ENCODE results near the gene THRA. TPM values are rescaled to one million over a fixed set of nuclear protein-coding genes. Genes with fewer than 3 reads are reported as not detected.

THRA gene
- polyA plus RNA-seq, 1 donor = 48.2 TPM

GRCh38 chr17:40097931-40098845, 35.4 kb downstream of the THRA start:
- DNase-seq = no peak

DNA sequence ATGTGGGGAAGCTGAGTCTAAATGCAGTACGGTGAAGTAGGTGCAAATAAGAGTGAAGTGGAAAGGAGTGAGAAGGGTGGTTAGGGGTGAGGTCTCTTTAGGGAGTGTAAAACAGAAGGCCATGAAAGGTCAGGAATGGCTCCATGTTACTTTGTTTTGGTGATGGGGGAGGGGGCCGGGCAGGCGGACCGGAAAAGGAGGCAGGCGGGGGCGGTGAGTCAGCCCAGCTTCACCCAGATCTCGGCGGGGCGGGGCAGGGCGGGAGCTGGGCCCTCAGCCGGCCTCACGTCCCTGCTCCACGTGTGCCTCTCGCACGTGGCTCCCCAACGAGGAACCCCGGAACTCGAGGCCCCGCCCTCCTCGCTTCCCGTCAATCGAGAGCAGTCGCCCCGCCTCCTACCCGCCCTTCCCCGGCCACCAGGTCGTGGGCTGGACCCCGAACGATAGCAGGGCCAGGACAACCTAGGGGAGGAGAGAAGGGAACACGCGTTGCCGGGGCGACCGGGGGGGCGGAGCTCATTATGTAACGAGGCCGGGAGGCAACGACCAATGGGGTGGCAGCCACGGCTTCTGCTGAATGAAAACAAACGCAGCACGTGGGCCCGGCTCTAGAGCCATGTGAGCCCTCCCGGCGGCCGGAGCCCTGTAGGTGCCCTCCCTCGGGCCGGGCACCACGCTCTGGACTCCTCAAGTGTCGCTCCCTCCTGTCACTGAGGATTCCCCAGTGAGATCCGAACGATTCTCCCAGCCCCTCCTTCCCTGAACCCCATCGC, 36.3 kb downstream of the THRA start:
- peak; percentile 87 for DNase-seq

DNA sequence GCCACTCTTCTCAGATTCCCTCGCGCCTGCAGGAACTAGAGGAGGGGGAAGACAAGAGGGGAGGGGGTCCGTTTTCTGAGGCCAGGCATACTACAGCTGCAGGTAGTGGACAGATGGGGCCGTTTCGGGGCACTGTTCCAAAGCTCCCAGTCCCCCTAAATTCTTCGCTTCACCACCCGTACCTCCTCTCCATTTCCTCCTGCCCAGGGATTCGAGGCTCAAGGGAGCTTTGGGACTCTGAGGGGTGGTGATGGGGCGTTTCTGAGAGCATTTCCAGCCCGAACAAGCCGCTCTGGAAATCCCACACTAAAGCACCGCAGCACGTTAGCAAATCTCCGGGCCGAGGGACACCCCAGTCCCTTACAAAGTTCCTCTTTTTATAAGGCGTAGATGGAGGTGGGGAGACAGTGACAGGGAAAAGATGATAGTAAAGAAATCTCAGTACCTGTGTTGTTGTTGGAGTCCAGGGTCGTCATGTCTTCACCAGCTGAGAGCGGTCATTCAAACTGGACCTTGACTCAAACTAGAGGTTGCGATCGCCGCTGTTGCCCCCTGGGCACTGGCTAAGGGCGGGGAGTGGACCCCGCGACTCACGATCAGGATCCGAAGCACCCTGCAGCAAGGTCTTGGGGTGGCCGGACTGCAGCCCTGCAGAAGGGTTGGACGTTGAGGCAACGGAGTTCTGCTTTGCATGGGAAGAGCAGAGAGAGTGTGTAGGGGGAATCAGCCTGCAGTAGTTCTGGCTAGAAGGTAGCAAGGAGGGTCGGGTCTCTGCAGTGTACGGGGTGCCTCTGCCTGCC, 37.1 kb downstream of the THRA start:
- no peak for DNase-seq

- DNase-seq = no peak
Observed at GRCh38 chr17:40100419-40100668, 37.6 kb downstream of the THRA start, which contains the start of gene NR1D1. NR1D1 (minus strand) TSS chr17:40100589; CDS start chr17:40100094, 495 bp downstream.

DNA sequence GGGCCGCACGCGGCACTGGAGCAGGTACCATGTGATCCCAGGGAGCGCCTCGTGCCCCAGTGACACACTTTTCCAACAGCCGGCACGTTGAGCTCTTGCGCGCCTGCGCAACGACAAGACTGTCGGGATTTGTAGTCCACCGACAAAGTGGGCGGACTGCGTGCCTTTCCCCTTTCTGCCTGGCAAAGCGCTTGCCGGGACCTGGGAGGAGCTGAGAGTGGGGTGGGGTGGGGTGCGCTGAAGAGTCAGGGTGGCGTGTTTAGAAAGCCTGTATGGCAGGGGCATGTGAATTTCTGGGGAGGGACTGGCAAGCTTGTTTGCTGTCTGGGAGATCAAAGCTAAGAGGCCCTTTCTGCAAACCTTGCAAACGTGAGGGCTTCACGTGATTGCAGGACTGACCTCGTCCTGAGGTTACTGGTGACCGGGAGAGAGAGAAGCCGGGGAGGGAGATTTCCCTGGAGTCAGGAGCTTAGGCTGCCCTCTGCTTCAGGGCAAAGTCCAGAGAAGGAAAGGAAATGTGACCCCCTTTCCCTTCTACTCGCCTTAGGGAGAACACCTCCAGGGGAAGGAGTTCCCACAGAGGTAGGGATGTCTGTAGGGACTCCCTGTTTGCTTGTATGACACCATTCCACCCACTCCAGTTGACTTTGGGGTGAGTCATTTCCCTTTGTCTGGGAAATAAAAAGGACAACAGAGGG, 38.1 kb downstream of the THRA start:
- peak; percentile 90 for DNase-seq

DNA sequence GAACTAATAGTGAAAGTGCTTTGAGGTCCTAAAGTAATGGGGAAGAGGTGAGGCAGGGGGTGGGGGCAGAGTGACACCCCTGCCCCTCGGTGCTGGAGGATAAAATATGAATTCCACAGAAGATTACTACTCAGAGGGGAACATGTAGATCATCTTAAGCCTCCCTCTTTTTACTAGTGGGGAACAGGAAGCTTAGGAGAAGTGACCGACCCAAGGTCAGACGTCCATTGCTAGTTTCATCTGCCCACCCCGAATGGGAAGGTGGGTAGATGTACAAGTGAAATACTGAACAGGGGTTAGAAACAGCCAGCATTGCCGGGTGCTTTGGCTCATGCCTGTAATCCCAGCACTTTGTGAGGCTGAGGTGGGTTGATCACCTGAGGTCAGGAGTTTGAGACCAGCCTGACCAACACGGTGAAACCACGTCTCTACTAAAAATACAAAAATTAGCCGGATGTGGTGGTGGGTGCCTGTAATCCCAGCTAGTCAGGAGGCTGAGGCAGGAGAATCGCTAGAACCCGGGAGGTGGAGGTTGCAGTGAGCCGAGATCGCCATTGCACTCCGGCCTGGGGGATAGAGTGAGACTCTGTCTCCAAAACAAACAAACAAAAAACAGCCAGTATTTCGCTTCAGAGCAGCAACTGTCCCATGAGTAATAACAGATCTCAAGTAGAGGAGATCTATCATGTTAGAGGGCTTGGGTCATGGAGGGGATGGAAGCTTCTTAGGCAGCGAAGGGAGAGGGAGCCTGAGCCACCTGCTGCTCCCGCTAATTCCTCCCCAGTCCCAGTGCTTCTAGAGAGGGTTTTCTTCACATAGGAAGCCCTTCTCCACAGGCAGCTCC, 38.8 kb downstream of the THRA start:
- no peak for DNase-seq

GRCh38 chr17:40103071-40103661, 40.4 kb downstream of the THRA start:
- DNase-seq = no peak

DNA sequence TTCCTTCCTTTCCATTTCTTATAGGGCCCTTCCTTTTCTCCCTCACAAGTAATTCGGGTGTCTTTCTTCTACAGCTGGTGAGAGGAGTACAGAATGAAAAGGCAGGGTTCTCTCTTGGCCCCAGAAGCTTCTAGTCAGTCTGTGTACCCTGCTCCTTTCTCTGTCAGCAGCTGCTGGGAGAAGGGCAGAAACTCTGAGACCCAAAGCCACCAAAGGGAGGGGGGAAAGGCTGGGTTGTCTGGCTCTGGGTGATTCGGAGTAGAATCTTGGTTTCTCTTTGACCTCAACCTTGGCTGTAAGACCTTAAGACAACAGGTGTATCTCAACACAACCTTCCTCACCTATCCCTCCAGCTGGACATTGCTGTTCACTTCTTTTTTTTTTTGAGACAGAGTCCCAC, 40.9 kb downstream of the THRA start:
- DNase-seq = no peak

- DNase-seq = no peak
Observed at GRCh38 chr17:40104594-40105486, 42.1 kb downstream of the THRA start.

- DNase-seq = no peak
Observed at GRCh38 chr17:40105861-40106759, 43.3 kb downstream of the THRA start.

DNA sequence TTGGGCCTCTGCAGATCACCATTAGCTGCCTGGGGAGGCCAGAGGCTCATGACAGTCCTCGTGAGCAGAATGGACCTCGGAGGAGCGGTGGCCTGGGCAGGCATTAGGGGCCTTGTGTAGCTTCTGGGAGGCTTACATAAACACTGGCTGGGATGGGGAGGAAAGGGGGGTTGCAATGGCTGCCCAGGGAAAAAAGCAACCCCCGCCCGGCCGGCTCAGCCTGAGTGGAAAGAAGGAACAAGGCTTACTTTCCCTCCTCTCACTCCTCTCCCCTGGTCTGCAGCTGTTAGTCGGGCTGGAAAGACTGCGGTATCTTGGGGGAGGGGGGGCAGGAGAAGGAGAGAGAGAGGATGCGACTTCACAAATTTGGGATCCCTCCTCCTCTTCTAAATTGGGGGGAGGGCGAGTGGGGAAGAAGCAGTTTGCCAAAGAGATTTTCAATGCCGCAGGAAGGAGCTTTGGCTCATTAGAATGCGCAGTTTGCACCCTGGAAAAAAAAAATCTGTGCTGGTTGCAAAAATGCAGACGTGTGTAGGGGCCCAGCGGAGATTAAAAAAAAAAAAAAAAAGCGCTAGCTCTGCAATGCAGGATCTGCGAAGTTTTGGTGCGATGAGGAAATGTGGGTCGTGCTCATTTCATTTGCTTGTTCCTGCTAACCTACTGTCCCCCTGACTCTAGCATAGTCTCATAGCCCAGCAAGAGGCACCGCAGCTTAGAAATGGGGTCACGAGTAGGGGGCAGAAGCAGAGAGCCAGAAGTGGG, 44.2 kb downstream of the THRA start:
- DNase-seq = no peak

DNA sequence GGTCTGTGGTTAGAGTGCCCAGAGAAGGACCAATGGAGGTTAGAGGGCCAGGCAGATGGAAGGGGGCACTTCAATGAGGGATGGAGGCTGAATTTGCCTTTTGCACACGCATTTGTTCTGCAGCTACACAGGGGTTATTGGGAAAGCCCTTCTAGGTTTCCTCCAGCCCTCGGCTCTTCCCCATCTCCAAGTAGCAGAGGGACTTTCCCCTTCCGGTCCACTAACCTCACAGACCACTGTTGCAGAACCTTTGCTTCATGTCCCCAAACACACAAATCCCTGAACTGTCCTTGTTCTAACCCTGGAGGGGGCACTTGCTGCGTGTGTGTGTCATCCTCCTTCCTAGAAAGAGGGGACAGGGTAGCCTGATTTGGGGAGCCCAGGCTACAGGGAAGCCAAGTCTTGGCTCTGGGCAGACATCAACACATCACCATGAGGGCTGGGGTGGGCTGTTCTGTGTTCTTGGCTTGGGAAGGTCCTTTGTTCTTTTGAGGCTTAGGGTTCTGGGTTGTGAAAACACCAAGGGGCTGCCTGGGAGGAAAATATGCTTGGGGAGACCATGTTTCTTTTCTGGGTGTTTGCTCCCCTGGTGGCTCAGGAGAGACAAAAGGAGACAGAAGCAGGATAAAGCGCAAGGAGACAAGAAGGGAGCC, 44.9 kb downstream of the THRA start:
- DNase-seq = no peak

DNA sequence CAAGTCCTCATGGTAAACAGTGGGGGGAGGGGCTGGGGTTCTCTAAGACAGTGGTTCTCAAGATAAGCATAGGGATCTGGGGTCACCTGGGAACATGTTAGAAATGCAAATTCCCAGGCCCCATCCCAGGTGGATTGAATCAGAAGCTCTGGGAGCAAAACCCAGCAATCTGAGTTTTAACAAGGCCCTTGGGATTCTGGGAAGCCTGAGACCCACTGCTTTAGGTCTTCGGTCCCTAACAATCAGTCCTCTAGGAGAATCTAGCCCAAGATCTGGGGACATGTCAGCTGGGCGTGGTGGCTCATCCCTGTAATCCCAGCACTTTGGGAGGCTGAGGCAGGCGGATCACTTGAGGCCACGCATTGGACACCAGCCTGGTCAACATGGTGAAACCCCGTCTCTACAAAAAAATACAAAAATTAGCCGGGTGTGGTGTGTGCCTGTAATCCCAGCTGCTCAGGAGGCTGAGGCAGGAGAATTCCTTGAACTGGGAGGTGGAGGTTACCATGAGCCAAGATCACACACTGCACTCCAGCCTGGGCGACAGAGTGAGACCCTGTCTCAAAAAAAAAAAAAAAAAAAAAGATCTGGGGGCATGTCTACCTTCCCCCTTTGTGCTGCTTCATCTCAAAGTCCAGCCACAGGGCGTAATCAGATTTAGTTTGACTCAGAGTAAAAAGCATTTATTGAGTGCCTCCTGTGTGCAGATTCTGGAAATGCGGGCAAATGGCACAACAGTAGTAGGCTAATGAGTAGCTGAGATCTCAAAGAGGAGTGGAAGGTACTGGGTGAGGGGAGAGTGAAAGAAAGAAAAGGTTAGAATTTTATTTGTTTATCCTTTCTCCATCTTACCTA, 46.4 kb downstream of the THRA start:
- DNase-seq = no peak

DNA sequence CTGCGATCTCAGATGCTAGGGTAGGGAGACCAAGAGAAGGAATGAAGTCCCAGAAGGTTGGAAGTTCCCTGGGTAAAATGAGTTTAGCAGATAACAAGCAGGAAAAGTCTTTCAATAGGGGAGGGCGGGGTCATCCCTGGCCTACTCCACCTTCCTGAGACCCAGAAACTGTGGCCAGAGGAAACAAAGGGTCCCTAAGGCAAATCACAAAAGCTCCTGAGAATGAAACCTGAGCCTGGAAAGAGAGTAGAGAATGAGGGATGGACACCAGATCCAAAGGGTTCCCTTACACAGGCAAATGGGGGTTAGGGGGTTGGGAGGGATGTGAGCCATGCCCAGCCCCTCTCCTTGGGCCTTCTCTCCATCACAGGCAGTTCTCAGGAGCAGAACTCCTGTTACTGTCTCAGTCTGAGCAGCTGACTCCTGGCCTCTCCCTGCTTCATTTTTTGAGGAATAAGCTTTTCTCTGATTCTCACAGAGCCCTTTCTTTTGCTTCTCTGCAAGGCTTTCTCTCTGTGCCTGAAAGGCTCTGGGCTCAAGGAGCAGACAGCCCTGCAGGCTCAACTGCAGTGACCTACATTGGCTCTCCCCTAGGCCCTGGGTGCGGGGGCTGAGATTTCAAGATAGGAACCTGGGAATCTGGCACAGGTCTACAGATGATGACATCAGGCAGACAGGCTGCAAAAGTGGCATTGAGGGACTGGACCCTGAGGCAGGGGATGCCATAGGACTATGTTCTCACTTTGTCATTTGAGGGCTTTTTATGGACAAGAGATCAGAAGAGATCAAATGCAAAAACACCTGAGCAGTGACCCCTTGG, 47.5 kb downstream of the THRA start:
- DNase-seq = no peak

Measured in left kidney (tissue), 2 donors.